IMR-90 (cell line): Measurements from ENCODE around the gene TMEM63A. TPM values are rescaled to one million over a fixed set of nuclear protein-coding genes. Genes with fewer than 3 reads are reported as not detected.

Experiments used
- ATAC-seq: fragments of 200-7000 bp; cut with Tn5 transposase; 2 replicates; pipeline ENCODE4 v1.9.1; 2020; ENCODE audit warnings: low read depth, mild to moderate bottlenecking, moderate library complexity
- BruUV-seq: library from RNA; stranded (reverse); fragments of 400-500 nt; replicated peaks from 2 replicates; lab custom pipeline; 2021; lab: Mats Ljungman, UMichigan
- CTCF ChIA-PET: fragments of 300-600 bp; formaldehyde crosslinking; extraction: SDS; loops from one replicate; lab custom pipeline; 2021; ENCODE audit warnings: antibody characterized with exemption; lab: Yijun Ruan, JAX
- POLR2A ChIA-PET: fragments of 300-600 bp; sonication (Branson Sonifier 250); formaldehyde crosslinking; loops from one replicate; lab custom pipeline; 2022; ENCODE audit warnings: antibody characterized with exemption; ENCODE audit not compliant: unreplicated experiment; lab: Charles Lee
- DNase-seq: peaks from one replicate; pipeline ENCODE4 v3.0.0; 2013
- H2AFZ ChIP-seq: replicated peaks from 2 replicates; pipeline ENCODE3; 2013; ENCODE audit warnings: low read length, mild to moderate bottlenecking; ENCODE audit not compliant: poor library complexity
- H2AK5ac ChIP-seq: 2 replicates; pipeline ENCODE4 v1.6.1; 2013; ENCODE audit warnings: low read depth, low read length, inconsistent platforms
- H2AK9ac ChIP-seq: replicated peaks from 2 replicates; pipeline ENCODE3; 2013; ENCODE audit warnings: mild to moderate bottlenecking, low read depth, low read length, moderate library complexity; ENCODE audit not compliant: poor library complexity
- H2BK120ac ChIP-seq: 2 replicates; pipeline ENCODE4 v1.6.1; 2013; ENCODE audit warnings: low read depth, low read length, inconsistent platforms
- H2BK15ac ChIP-seq: 3 replicates; pipeline ENCODE4 v1.6.1; 2013; ENCODE audit warnings: low read depth, low read length, inconsistent platforms
- H2BK20ac ChIP-seq: 2 replicates; pipeline ENCODE4 v1.6.1; 2013; ENCODE audit warnings: low read depth, mild to moderate bottlenecking, inconsistent platforms, low read length, moderate library complexity
- H2BK5ac ChIP-seq: 2 replicates; pipeline ENCODE4 v1.6.1; 2013; ENCODE audit warnings: mild to moderate bottlenecking, low read depth, low read length, inconsistent platforms; ENCODE audit not compliant: poor library complexity, severe bottlenecking
- H3K14ac ChIP-seq: replicated peaks from 2 replicates; pipeline ENCODE4 v1.6.1; 2013; ENCODE audit warnings: low read depth, low read length, inconsistent platforms
- H3K18ac ChIP-seq: 2 replicates; pipeline ENCODE4 v1.6.1; 2013; ENCODE audit warnings: low read depth, low read length, control low read depth
- H3K23ac ChIP-seq: 2 replicates; pipeline ENCODE4 v1.6.1; 2013; ENCODE audit warnings: low read depth, low read length, inconsistent platforms
- H3K27ac ChIP-seq: 2 replicates; pipeline ENCODE4 v1.5.1; 2013; ENCODE audit warnings: mild to moderate bottlenecking, control low read depth, low read length; ENCODE audit not compliant: insufficient read depth
- H3K27me3 ChIP-seq: 2 replicates; pipeline ENCODE4 v1.6.1; 2013; ENCODE audit warnings: low read length; ENCODE audit not compliant: control insufficient read depth, insufficient read depth
- H3K36me3 ChIP-seq: 2 replicates; pipeline ENCODE4 v1.6.1; 2013; ENCODE audit warnings: low read length, mixed read lengths; ENCODE audit not compliant: control insufficient read depth, insufficient read depth
- H3K4ac ChIP-seq: 2 replicates; pipeline ENCODE4 v1.6.1; 2013; ENCODE audit warnings: low read depth, low read length, inconsistent platforms
- H3K4me1 ChIP-seq: 2 replicates; pipeline ENCODE4 v1.6.1; 2013; ENCODE audit warnings: low read length, mixed read lengths; ENCODE audit not compliant: control insufficient read depth, insufficient read depth
- H3K4me2 ChIP-seq: 2 replicates; pipeline ENCODE4 v1.6.1; 2013; ENCODE audit warnings: low read depth, mild to moderate bottlenecking, control low read depth, low read length, moderate library complexity
- H3K4me3 ChIP-seq: 2 replicates; pipeline ENCODE4 v1.5.1; 2013; ENCODE audit warnings: low read depth, mild to moderate bottlenecking, control low read depth, low read length, moderate library complexity; ENCODE audit not compliant: insufficient read depth
- H3K56ac ChIP-seq: 2 replicates; pipeline ENCODE4 v1.6.1; 2013; ENCODE audit warnings: low read length, inconsistent platforms; ENCODE audit not compliant: insufficient read depth; ENCODE audit errors: extremely low read depth
- H3K79me1 ChIP-seq, 2 experiments: 2 replicates each; pipeline ENCODE4 v1.6.1; 2013; ENCODE audit warnings: low read length in 2 of 2, inconsistent platforms in 1 of 2, low read depth in 1 of 2
- H3K9ac ChIP-seq: 2 replicates; pipeline ENCODE4 v1.6.1; 2013; ENCODE audit warnings: low read depth, low read length, control low read depth
- H3K9me1 ChIP-seq: 2 replicates; pipeline ENCODE4 v1.6.1; 2013; ENCODE audit warnings: low read length, inconsistent platforms; ENCODE audit not compliant: insufficient read depth
- H3K9me3 ChIP-seq: 2 replicates; pipeline ENCODE4 v1.6.1; 2013; ENCODE audit warnings: low read length; ENCODE audit not compliant: control insufficient read depth, insufficient read depth
- H4K20me1 ChIP-seq: 2 replicates; pipeline ENCODE4 v1.6.1; 2013; ENCODE audit warnings: low read length, inconsistent platforms; ENCODE audit not compliant: insufficient read depth
- H4K5ac ChIP-seq: 2 replicates; pipeline ENCODE4 v1.6.1; 2013; ENCODE audit warnings: mild to moderate bottlenecking, low read depth, low read length, control low read depth
- H4K8ac ChIP-seq, 2 experiments: 2 replicates each; pipeline ENCODE4 v1.6.1; 2013; ENCODE audit warnings: low read depth in 2 of 2, low read length in 2 of 2, control low read depth in 1 of 2, inconsistent platforms in 1 of 2
- H4K91ac ChIP-seq: 2 replicates; pipeline ENCODE4 v1.6.1; 2013; ENCODE audit warnings: low read depth, low read length, inconsistent platforms; ENCODE audit not compliant: insufficient read depth
- BHLHE40 ChIP-seq: fragments of 150-350 bp; IDR thresholded peaks from 2 replicates; pipeline ENCODE4 v1.6.1; 2016; ENCODE audit warnings: mild to moderate bottlenecking, low read depth, low read length
- CEBPB ChIP-seq: IDR thresholded peaks from 2 replicates; pipeline ENCODE4 v1.6.1; 2012; ENCODE audit warnings: low read depth, low read length, improper control_type of control experiment
- CHD1 ChIP-seq: IDR thresholded peaks from 2 replicates; pipeline ENCODE4 v1.6.1; 2012; ENCODE audit warnings: low read depth, low read length, improper control_type of control experiment
- FOS ChIP-seq: fragments of 150-350 bp; IDR thresholded peaks from 2 replicates; pipeline ENCODE4 v1.6.1; 2016; ENCODE audit warnings: low read depth, low read length
- MAFK ChIP-seq: IDR thresholded peaks from 2 replicates; pipeline ENCODE4 v1.6.1; 2012; ENCODE audit warnings: low read depth, low read length, improper control_type of control experiment
- MAZ ChIP-seq: IDR thresholded peaks from 2 replicates; pipeline ENCODE4 v1.6.1; 2012; ENCODE audit warnings: low read depth, mild to moderate bottlenecking, low read length, improper control_type of control experiment, moderate library complexity, borderline replicate concordance
- MXI1 ChIP-seq: IDR thresholded peaks from 2 replicates; pipeline ENCODE4 v1.6.1; 2012; ENCODE audit warnings: low read depth, mild to moderate bottlenecking, low read length, moderate library complexity, borderline replicate concordance
- NFE2L2 ChIP-seq: fragments of 150-350 bp; IDR thresholded peaks from 2 replicates; pipeline ENCODE4 v1.6.1; 2016; ENCODE audit warnings: low read depth, mild to moderate bottlenecking, low read length
- POLR2A ChIP-seq: IDR thresholded peaks from 2 replicates; pipeline ENCODE4 v1.6.1; 2012; ENCODE audit warnings: mild to moderate bottlenecking, low read depth, low read length
- RAD21 ChIP-seq: IDR thresholded peaks from 2 replicates; pipeline ENCODE4 v1.6.1; 2012; ENCODE audit warnings: low read length, improper control_type of control experiment
- RCOR1 ChIP-seq: IDR thresholded peaks from 2 replicates; pipeline ENCODE4 v1.6.1; 2012; ENCODE audit warnings: mild to moderate bottlenecking, low read length, improper control_type of control experiment; ENCODE audit not compliant: insufficient replicate concordance
- RFX5 ChIP-seq: IDR thresholded peaks from 2 replicates; pipeline ENCODE4 v1.8.0; 2012; ENCODE audit warnings: low read depth, mild to moderate bottlenecking, low read length, moderate library complexity
- WGBS, 2 experiments: methylation state at CpG; one replicate each; pipeline versions ENCODE4 v1.1.5 to v1.1.7; 2013; ENCODE audit warnings: missing lambda C conversion rate in 2 of 2; ENCODE audit not compliant: insufficient read length in 1 of 2; ENCODE audit errors: extremely low coverage in 2 of 2; 5-methylcytosine and 5-hydroxymethylcytosine counted together
- dilution Hi-C: fragments of 300-500 bp; cut with HindIII; formaldehyde crosslinking; loops from one replicate; pipeline ENCODE4 v1.14.3; 2018; ENCODE audit warnings: low sequenced_read_pairs; ENCODE audit not compliant: unreplicated experiment
- in situ Hi-C: fragments of 300-500 bp; cut with MboI; formaldehyde crosslinking; loops from 3 replicates; pipeline ENCODE4 v1.14.3; 2019; ENCODE audit warnings: low sequenced_read_pairs, inconsistent platforms, mixed read lengths
- intact Hi-C: fragments of 100-400 bp; cut with micrococcal nuclease; formaldehyde crosslinking; loops from 2 replicates; pipeline ENCODE4 v1.10.0; 2022
- polyA plus RNA-seq, 3 experiments: library from polyadenylated mRNA; depleted of rRNA; stranded (reverse); fragments of >200 nt; gene quantifications; 2 replicates each; pipeline ENCODE4 v1.2.3, GENCODE V29; 2012; ENCODE audit warnings: low replicate concordance in 1 of 3
- total RNA-seq: library from RNA; depleted of rRNA; stranded (reverse); fragments of >200 nt; gene quantifications from 2 replicates; pipeline ENCODE4 v1.2.3, GENCODE V29; 2012
- TF ChIP-seq, protein P1 (sequence below): conservative IDR thresholded peaks from 2 replicates; pipeline ENCODE4 v1.5.1; 2012; ENCODE audit warnings: mild to moderate bottlenecking, low read depth, low read length, improper control_type of control experiment
- TF ChIP-seq, protein P2 (sequence below): fragments of 150-350 bp; IDR thresholded peaks from 2 replicates; pipeline ENCODE4 v1.6.1; 2016; ENCODE audit warnings: low read depth, mild to moderate bottlenecking, low read length, moderate library complexity, borderline replicate concordance

Gene TMEM63A
- total and polyA plus RNA-seq, 2 of the 4 experiments (the other 2 are of a cell fraction): 4.7 to 23.3 TPM

DNA sequence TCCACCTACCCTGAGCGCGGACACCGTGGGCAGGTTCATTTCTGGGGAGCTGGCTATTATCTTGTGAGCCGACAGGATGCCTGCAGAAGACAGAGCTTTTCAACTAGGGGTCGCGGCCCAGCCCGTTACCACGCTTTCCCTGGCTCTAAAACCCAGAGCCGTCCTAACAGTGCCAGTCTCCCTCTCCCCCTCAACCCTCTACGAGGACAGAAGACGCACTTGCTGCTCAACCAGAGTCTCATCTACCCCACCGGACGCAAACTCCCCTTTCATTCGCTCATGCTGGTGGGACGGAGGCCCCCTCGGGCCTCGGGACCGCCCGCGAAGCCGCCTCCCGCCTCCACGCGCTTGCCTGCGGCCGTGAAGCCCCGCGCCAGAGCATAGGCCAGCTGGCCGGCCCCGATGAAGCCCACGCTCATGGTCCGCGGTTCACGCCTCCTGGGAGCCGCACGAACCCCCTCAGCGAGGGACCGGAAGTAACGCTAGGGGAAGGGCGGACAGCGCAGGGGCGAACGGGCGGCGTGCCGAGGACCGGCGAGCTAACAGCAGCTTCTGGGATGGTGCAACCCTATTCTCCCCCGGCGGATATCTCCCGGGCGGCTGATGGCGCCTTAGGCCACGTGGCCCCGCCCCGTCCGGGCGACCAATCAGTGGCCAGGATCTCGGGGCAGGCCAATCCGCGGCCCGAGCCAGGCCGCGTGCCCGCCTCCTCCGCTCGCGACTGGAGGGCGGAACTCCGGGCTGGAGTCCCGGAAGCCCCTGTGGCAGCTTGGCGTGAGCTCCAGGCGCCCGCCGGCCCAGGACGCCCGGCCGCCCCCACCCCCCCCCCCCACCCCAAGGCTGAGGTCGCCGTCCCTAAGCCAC, 41.7 kb upstream of the TMEM63A start, which contains the start of gene PYCR2:
TSS of gene PYCR2 (minus strand) at position 559 of the 864 bp plus-strand sequence. CDS start at position 419, 140 bp downstream.
- Histone ChIP-seq H3K79me1 (peaks cover 17 to 43% of the 10 kb centered on the region in 2 experiments), H2AK5ac (peak within 1 kb of the TSS; percentile 29), H3K27ac (peak within 1 kb of the TSS; percentile 87), H2AK9ac (peak within 1 kb of the TSS; percentile 98), H3K4me1 (peaks cover 5% of the 10 kb centered on the region; the same call in 1 of the 2 replicates), H3K9me3 (no peaks in the 10 kb centered on the region), H3K23ac (peak within 1 kb of the TSS; percentile 57; the same call in 1 of the 2 replicates), H3K56ac (peak within 1 kb of the TSS; percentile 52), H3K27me3 (no peaks in the 10 kb centered on the region), H2BK15ac (no peak within 1 kb of the TSS), H4K91ac (peak within 1 kb of the TSS; percentile 92), H2BK20ac (no peak within 1 kb of the TSS), H2AFZ (peak within 1 kb of the TSS; percentile 93), H4K8ac (peak within 1 kb of the TSS; percentile 92 to 100), H3K4me3 (peak within 1 kb of the TSS; percentile 63), H4K20me1 (peaks cover 6% of the 10 kb centered on the region), H4K5ac (peak within 1 kb of the TSS; percentile 93), H3K9me1 (peaks cover 18% of the 10 kb centered on the region), H3K4ac (peak within 1 kb of the TSS; percentile 74), H3K18ac (peak within 1 kb of the TSS; percentile 48; the same call in 1 of the 2 replicates), H3K14ac (peak within 1 kb of the TSS; percentile 62), H3K4me2 (peak within 1 kb of the TSS; percentile 87), H2BK120ac (0 out of 2 replicates have a peak within 1 kb of the TSS, but pooled peaks have one; percentile 0), H3K36me3 (peaks cover 16% of the 10 kb centered on the region), H2BK5ac (peak within 1 kb of the TSS; percentile 54), H3K9ac (peak within 1 kb of the TSS; percentile 89)
- TSS peak; percentile 42 for BruUV-seq
- peak; percentile 96 for DNase-seq
- CTCF ChIA-PET: interaction anchor here (0.6 to 1.3 kb wide), 2 partner anchors 70 to 449 kb away, joined by 6 to 8 read pairs; no protein-coding TSS in a partner anchor
- in situ Hi-C loops (no loop called here), dilution Hi-C loops (no loop called here), intact Hi-C loops (loop anchor here (5.0 kb wide), 2 partner anchors 53 to 267 kb away; no protein-coding TSS in a partner anchor)
- peak; percentile 98 for ATAC-seq
- POLR2A ChIA-PET: interaction anchor here (0.6 kb wide), 2 partner anchors 230 to 519 kb away, joined by 4 to 5 read pairs; no protein-coding TSS in a partner anchor
- 1% methylated on average over 33 of the region's 80 CpGs; no CpG with 5 or more reads in 1 of the 2 experiments for WGBS, 2 experiments
- 0 out of 2 replicates have a peak, but pooled peaks have one; percentile 36 for TF ChIP-seq BHLHE40
- no peak for TF ChIP-seq NFE2L2
- no peak for TF ChIP-seq CHD1
- TF ChIP-seq, protein P1, sequence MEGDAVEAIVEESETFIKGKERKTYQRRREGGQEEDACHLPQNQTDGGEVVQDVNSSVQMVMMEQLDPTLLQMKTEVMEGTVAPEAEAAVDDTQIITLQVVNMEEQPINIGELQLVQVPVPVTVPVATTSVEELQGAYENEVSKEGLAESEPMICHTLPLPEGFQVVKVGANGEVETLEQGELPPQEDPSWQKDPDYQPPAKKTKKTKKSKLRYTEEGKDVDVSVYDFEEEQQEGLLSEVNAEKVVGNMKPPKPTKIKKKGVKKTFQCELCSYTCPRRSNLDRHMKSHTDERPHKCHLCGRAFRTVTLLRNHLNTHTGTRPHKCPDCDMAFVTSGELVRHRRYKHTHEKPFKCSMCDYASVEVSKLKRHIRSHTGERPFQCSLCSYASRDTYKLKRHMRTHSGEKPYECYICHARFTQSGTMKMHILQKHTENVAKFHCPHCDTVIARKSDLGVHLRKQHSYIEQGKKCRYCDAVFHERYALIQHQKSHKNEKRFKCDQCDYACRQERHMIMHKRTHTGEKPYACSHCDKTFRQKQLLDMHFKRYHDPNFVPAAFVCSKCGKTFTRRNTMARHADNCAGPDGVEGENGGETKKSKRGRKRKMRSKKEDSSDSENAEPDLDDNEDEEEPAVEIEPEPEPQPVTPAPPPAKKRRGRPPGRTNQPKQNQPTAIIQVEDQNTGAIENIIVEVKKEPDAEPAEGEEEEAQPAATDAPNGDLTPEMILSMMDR: no peak
- no peak for TF ChIP-seq FOS
- peak; percentile 83; the same call in 1 of the 2 replicates for TF ChIP-seq POLR2A
- no peak for TF ChIP-seq MAFK
- no peak for TF ChIP-seq RAD21
- TF ChIP-seq MXI1: peak; percentile 76; the same call in 1 of the 2 replicates
- TF ChIP-seq, protein P2, sequence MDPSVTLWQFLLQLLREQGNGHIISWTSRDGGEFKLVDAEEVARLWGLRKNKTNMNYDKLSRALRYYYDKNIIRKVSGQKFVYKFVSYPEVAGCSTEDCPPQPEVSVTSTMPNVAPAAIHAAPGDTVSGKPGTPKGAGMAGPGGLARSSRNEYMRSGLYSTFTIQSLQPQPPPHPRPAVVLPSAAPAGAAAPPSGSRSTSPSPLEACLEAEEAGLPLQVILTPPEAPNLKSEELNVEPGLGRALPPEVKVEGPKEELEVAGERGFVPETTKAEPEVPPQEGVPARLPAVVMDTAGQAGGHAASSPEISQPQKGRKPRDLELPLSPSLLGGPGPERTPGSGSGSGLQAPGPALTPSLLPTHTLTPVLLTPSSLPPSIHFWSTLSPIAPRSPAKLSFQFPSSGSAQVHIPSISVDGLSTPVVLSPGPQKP: no peak
- peak; percentile 94 for TF ChIP-seq CEBPB
- TF ChIP-seq RCOR1: no peak
- no peak for TF ChIP-seq RFX5
- TF ChIP-seq MAZ: peak; percentile 62; the same call in 1 of the 2 replicates
